Measurements from ENCODE around the gene COL4A4.

DNA sequence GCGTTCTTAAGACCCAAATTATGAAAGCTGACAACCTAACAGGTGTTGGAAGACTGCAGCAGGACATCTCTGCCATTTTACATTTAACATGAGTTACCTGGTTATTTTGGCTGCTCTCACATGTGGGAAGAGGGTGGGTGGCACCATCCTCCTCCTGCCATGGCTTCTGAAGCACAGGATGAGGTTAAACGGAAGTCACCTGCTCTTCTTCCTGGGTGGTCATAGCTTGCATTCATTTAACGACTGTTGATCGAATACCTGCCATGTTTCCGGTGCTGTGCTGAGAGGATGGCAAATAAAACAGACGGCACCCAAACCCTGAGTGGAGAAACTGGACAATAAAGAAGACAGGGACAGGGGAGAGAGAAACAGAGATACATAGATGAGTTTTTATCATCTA, 210.2 kb downstream of the COL4A4 start:
- TF ChIP-seq, protein P1, sequence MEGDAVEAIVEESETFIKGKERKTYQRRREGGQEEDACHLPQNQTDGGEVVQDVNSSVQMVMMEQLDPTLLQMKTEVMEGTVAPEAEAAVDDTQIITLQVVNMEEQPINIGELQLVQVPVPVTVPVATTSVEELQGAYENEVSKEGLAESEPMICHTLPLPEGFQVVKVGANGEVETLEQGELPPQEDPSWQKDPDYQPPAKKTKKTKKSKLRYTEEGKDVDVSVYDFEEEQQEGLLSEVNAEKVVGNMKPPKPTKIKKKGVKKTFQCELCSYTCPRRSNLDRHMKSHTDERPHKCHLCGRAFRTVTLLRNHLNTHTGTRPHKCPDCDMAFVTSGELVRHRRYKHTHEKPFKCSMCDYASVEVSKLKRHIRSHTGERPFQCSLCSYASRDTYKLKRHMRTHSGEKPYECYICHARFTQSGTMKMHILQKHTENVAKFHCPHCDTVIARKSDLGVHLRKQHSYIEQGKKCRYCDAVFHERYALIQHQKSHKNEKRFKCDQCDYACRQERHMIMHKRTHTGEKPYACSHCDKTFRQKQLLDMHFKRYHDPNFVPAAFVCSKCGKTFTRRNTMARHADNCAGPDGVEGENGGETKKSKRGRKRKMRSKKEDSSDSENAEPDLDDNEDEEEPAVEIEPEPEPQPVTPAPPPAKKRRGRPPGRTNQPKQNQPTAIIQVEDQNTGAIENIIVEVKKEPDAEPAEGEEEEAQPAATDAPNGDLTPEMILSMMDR (conservative IDR thresholded peaks at IDR 0.05; ENCODE audit: low read depth, low read length): no peak
- TF ChIP-seq EZH2 (IDR thresholded peaks at IDR 0.05; ENCODE audit: low read length, unreplicated experiment): no peak

Data from PC-3 (cell line).